NT2/D1 (cell line): Measurements from ENCODE around the gene TRPV5.

Source experiments
- DNase-seq: peaks from one replicate; pipeline ENCODE4 v3.0.0-alpha.2; 2011; ENCODE audit warnings: low read depth, low spot score
- H3K27me3 ChIP-seq: 2 replicates; pipeline ENCODE4 v1.6.0; 2011; ENCODE audit warnings: mild to moderate bottlenecking; ENCODE audit not compliant: insufficient read length, insufficient read depth
- H3K36me3 ChIP-seq: 2 replicates; pipeline ENCODE4 v1.6.1; 2011; ENCODE audit warnings: mild to moderate bottlenecking, low read length, mixed read lengths; ENCODE audit not compliant: insufficient read depth, insufficient read length
- H3K4me1 ChIP-seq: 2 replicates; pipeline ENCODE4 v1.5.1; 2011; ENCODE audit not compliant: insufficient read depth, insufficient read length
- H3K4me3 ChIP-seq: 2 replicates; pipeline ENCODE4 v1.5.1; 2011; ENCODE audit warnings: low read depth; ENCODE audit not compliant: insufficient read length
- H3K9ac ChIP-seq: 2 replicates; pipeline ENCODE4 v1.6.0; 2011; ENCODE audit warnings: low read depth; ENCODE audit not compliant: insufficient read length
- H3K9me3 ChIP-seq: 2 replicates; pipeline ENCODE4 v1.5.1; 2011; ENCODE audit warnings: mild to moderate bottlenecking, low read length; ENCODE audit not compliant: insufficient read depth
- SUZ12 ChIP-seq: IDR thresholded peaks from 2 replicates; pipeline ENCODE4 v1.6.1; 2011; ENCODE audit not compliant: insufficient read length, insufficient read depth; ENCODE audit errors: extremely low read depth
- YY1 ChIP-seq: IDR thresholded peaks from 2 replicates; pipeline ENCODE4 v1.6.1; 2011; ENCODE audit not compliant: insufficient read length, insufficient read depth
- ZNF274 ChIP-seq: IDR thresholded peaks from 2 replicates; pipeline ENCODE4 v1.6.1; 2011; ENCODE audit warnings: mild to moderate bottlenecking, low read depth, low read length

TRPV5 gene

DNA sequence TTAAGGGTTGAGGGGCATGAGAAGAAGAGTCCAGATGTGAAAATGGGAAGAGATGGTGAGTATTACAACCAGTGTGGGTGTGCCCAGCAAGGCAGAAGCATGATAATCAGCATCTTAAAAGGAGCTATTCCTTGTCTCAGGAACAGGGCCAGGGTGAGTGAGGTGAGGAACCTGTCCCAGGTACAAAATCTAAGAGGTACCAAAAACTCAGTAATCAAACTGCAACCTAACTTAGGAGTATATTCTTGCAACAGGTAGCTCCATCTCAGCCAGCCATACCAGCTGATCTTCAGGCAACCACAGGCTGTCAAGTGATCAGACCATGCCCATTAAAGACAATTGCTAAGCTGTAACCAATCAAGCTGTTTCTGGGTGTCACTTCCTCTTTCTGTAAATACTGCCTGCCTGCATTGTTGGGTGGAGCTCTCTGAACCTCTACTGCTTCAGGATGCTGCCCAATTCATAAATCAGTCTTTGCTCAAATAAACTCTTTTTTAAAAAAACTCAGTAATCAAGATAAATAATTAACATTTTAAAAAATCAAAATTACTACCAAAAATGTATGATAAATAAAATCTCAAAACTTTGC is 21.2 kb upstream of the TRPV5 start:
- Histone ChIP-seq H3K9me3 (peaks cover 10% of the 10 kb centered on the region), H3K36me3 (peaks cover 3% of the 10 kb centered on the region), H3K27me3 (no peaks in the 10 kb centered on the region), H3K9ac (no peak overlapping the region), H3K4me1 (peaks cover 3% of the 10 kb centered on the region), H3K4me3 (no peak overlapping the region)
- DNase-seq = no peak
- TF ChIP-seq SUZ12 (no peak), ZNF274 (no peak), YY1 (no peak)

DNA sequence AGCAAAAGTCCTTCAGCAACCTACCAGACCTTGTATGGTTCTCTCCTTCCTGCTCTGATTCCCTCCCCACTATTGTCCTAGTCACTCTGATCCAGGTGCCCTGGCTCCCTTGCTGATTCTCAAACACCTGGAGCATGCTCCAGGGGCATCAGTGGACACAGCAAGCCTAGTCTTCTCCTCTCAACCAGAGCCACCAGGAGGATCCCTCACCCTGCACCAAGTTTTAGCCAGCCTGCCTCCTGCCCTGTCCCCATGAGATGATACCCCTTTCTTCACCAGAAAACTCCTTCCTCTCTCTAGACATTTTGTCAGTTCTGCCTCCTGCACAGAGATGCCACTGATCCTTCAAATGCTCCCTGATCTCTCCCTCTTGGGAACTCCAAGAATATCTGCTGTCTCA is 16.7 kb upstream of the TRPV5 start:
- no peak for TF ChIP-seq ZNF274
- no peak overlapping the region for H3K9ac ChIP-seq
- H3K4me1 ChIP-seq = no peaks in the 10 kb centered on the region
- H3K27me3 ChIP-seq = no peaks in the 10 kb centered on the region
- DNase-seq = no peak
- H3K4me3 ChIP-seq = no peak overlapping the region
- peaks cover 3% of the 10 kb centered on the region for H3K36me3 ChIP-seq
- H3K9me3 ChIP-seq = peaks cover 9% of the 10 kb centered on the region

DNA sequence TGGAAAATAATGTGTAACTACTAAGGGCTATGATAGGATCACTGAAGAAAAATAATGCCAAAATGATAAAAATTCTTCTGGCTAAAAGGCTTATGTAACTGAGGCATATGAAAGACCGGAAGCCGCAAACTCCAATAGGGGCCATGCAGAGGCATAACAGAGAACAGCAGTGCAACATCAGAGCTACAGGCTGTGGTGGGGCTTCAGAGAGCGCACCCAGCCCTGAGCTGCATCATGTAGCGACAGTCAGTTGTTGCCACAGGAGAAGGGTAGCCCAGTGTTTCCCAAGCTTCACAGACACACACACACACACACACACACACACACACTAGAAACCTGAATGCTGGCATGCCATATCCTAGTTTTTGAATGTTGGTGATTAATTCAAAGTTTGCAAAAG is 15.1 kb upstream of the TRPV5 start:
- H3K9ac ChIP-seq = no peak overlapping the region
- DNase-seq = no peak
- TF ChIP-seq SUZ12 = no peak
- no peak for TF ChIP-seq ZNF274
- no peak for TF ChIP-seq YY1
- no peaks in the 10 kb centered on the region for H3K36me3 ChIP-seq
- H3K4me1 ChIP-seq = no peaks in the 10 kb centered on the region
- H3K9me3 ChIP-seq = no peaks in the 10 kb centered on the region
- H3K4me3 ChIP-seq = no peak overlapping the region
- H3K27me3 ChIP-seq = no peaks in the 10 kb centered on the region

DNA sequence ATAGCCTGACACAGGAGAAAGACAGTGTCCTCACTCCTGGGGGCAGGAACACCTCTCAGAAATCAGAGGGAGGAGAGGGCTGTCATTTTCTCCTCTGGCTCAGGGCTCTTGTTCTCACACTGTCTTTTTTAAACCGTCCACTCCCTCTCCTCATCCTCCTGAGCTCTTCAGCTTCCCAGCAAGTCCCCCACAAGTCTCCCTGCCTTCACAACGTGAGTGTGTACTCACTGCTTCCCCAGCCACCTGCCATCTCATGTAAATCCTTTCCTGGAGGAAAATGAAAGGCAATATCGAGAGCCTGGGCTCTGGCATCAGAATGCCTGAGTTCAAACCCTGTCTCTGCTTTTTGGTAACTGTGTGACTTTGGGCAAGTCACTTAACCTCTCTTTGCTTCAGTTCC is 11.5 kb upstream of the TRPV5 start:
- DNase-seq = no peak
- Histone ChIP-seq H3K36me3 (no peaks in the 10 kb centered on the region), H3K27me3 (no peaks in the 10 kb centered on the region), H3K9me3 (no peaks in the 10 kb centered on the region), H3K4me3 (no peak overlapping the region), H3K4me1 (no peaks in the 10 kb centered on the region), H3K9ac (no peak overlapping the region)
- no peak for TF ChIP-seq YY1
- TF ChIP-seq ZNF274 = no peak
- no peak for TF ChIP-seq SUZ12

DNA sequence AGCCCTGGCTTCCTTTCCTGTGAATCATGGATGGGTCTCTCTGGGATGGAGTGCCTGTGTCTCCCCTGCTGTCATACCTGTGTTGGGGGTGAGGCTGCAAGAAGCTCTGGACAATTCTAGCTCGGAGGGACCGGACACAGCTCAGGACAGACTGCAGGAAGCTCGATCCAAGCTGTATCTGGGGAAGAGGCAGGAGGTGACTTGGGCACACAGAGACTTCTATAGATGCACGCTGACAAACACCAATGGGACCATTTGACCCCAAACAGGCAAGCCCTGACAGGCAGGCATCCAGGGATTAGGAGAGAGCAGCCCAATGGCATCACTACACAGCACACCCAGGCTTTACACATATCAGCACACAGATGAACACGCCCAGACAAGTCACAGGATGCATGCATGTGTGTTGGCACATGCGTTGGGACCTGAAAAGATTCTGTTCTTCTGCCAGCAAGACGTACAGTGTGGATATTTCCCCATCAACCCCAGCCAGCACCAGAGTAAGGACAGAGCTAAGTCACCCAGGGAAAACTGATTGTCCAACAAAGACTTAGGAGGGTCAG is 10.2 kb upstream of the TRPV5 start:
- no peak for TF ChIP-seq ZNF274
- TF ChIP-seq SUZ12 = no peak
- no peak for TF ChIP-seq YY1
- Histone ChIP-seq H3K36me3 (no peaks in the 10 kb centered on the region), H3K4me1 (no peaks in the 10 kb centered on the region)

DNA sequence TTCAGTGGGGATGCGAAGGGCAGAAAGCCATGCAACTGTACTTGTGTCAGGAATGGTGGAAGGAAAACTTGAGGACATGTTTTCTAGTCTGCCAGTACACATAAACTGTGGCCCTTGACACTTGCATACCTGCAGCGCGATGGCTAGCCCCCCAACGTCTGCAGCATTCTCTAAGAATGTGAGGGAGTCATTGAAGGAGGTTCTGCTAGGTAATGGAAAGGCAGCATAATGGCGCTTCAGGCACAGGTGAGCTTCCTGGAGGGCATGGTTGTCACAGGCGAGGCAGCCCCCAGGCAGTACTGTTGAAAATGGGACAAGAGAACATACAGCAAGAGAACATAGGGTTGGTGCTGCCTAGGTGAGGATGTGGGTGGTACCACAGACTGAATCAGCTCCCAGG is 9.2 kb upstream of the TRPV5 start:
- Histone ChIP-seq H3K27me3 (no peaks in the 10 kb centered on the region), H3K4me3 (no peak overlapping the region), H3K36me3 (no peaks in the 10 kb centered on the region), H3K4me1 (no peaks in the 10 kb centered on the region), H3K9me3 (no peaks in the 10 kb centered on the region), H3K9ac (no peak overlapping the region)
- TF ChIP-seq ZNF274 (no peak), YY1 (no peak), SUZ12 (no peak)
- no peak for DNase-seq

More for the DNA sequence above, 10.2 kb upstream of the TRPV5 start:
- no peak for DNase-seq
- H3K9me3 ChIP-seq = no peaks in the 10 kb centered on the region
- no peak overlapping the region for H3K4me3 ChIP-seq
- H3K9ac ChIP-seq = no peak overlapping the region
- H3K27me3 ChIP-seq = no peaks in the 10 kb centered on the region

DNA sequence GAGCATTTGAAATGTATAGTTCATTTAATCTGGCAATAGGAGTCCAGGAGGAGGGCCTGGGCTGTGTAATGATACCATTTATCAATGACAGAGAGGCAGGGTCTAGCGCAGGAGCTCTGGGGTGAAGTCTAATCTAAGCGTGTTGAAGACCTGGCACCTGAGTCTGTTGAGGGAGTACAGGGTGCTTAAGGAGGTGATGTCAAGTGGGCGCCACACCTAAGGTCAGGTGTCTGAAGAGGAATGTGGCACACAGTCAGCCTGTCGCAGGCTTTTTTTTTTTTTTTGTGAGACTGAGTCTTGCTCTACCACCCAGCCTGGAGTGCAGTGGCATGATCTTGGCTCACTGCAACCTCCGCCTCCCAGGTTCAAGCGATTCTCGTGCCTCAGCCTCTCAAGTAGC is 8.0 kb upstream of the TRPV5 start:
- Histone ChIP-seq H3K9me3 (no peaks in the 10 kb centered on the region), H3K4me3 (no peak overlapping the region), H3K4me1 (no peaks in the 10 kb centered on the region), H3K9ac (no peak overlapping the region), H3K27me3 (no peaks in the 10 kb centered on the region), H3K36me3 (no peaks in the 10 kb centered on the region)
- no peak for TF ChIP-seq YY1
- DNase-seq = no peak
